GM19025 (cell line): ENCODE data around the gene WWOX.

Source experiments
- ATAC-seq: cut with Tn5 transposase; IDR thresholded peaks from one replicate; pipeline ENCODE4 v1.9.1; 2021; ENCODE audit warnings: mild to moderate bottlenecking, low read depth, moderate library complexity; ENCODE audit not compliant: unreplicated experiment

The WWOX gene

GRCh38 chr16:79183571-79183970 lies 1084.1 kb downstream of the WWOX start:
- ATAC-seq = no peak

- ATAC-seq = no peak
These were observed 1085.1 kb downstream of the WWOX start for GRCh38 chr16:79184464-79185030.

GRCh38 chr16:79185711-79186110 lies 1086.3 kb downstream of the WWOX start:
- no peak for ATAC-seq

- no peak for ATAC-seq
These were observed 1086.7 kb downstream of the WWOX start for GRCh38 chr16:79186196-79186595.

- ATAC-seq = no peak
These were observed 1088.8 kb downstream of the WWOX start for GRCh38 chr16:79188115-79188738.

- ATAC-seq = no peak
These were observed 1089.3 kb downstream of the WWOX start for GRCh38 chr16:79188739-79189122.

- no peak for ATAC-seq
These were observed 1091.1 kb downstream of the WWOX start for GRCh38 chr16:79190542-79190941.

GRCh38 chr16:79191933-79192332 lies 1092.5 kb downstream of the WWOX start:
- ATAC-seq = no peak

GRCh38 chr16:79192904-79193303 lies 1093.5 kb downstream of the WWOX start:
- ATAC-seq = no peak

- ATAC-seq = no peak
These were observed 1094.8 kb downstream of the WWOX start for GRCh38 chr16:79194291-79194690.

- no peak for ATAC-seq
These were observed 1096.5 kb downstream of the WWOX start for GRCh38 chr16:79195938-79196337.

GRCh38 chr16:79201436-79201835 lies 1102.0 kb downstream of the WWOX start:
- ATAC-seq = no peak

GRCh38 chr16:79202977-79203376 lies 1103.5 kb downstream of the WWOX start:
- no peak for ATAC-seq

- ATAC-seq = no peak
These were observed 1105.0 kb downstream of the WWOX start for GRCh38 chr16:79204486-79204885.

GRCh38 chr16:79206889-79207288 lies 1107.4 kb downstream of the WWOX start:
- ATAC-seq = no peak

GRCh38 chr16:79209308-79209707 lies 1109.9 kb downstream of the WWOX start:
- no peak for ATAC-seq

GRCh38 chr16:79210607-79211006 lies 1111.2 kb downstream of the WWOX start:
- ATAC-seq = no peak

- ATAC-seq = no peak
These were observed 1112.1 kb downstream of the WWOX start for GRCh38 chr16:79211586-79211985.

GRCh38 chr16:79212114-79212791 lies 1112.8 kb downstream of the WWOX start:
- ATAC-seq = no peak

- ATAC-seq = no peak
These were observed 1113.8 kb downstream of the WWOX start for GRCh38 chr16:79213214-79213613.

GRCh38 chr16:79215289-79215688 lies 1115.8 kb downstream of the WWOX start:
- ATAC-seq = no peak

GRCh38 chr16:79217375-79218011 lies 1118.0 kb downstream of the WWOX start:
- no peak for ATAC-seq
